K562 (cell line): Measurements from ENCODE around the gene ARL16. TPM values are rescaled to one million over a fixed set of nuclear protein-coding genes. Genes with fewer than 3 reads are reported as not detected.

Source experiments
- CREM ChIP-seq: IDR thresholded peaks from 2 replicates; pipeline ENCODE4 v1.6.1; 2014; ENCODE audit warnings: antibody characterized with exemption, low read depth
- FOSL1 ChIP-seq: fragments of 200-800 bp; sonication (Bioruptor generic); conservative IDR thresholded peaks from 2 replicates; pipeline ENCODE4 v1.6.1; 2016; ENCODE audit warnings: missing genetic modification characterization, missing compliant biosample characterization
- HLTF ChIP-seq: fragments of 450-650 bp; IDR thresholded peaks from 2 replicates; pipeline ENCODE4 v1.6.1; 2016
- MAFK ChIP-seq: IDR thresholded peaks from 2 replicates; pipeline ENCODE4 v1.6.1; 2011; ENCODE audit warnings: low read length, improper control_type of control experiment
- MAZ ChIP-seq, 2 experiments: fragments of 450-650 bp in 1 of 2; sonication (generic) in 1 of 2; formaldehyde crosslinking; IDR thresholded peaks in 1 of 2; conservative IDR thresholded peaks in 1 of 2; 2 replicates each; pipeline versions ENCODE4 v1.4.0 to v1.5.0; 2020; ENCODE audit warnings: mild to moderate bottlenecking in 1 of 2, missing genetic modification reagents in 1 of 2
- NR2C1 ChIP-seq, 2 experiments: fragments of 450-650 bp; IDR thresholded peaks; 2 replicates each; pipeline ENCODE4 v1.6.1; 2017; ENCODE audit warnings: mild to moderate bottlenecking in 2 of 2, antibody characterized with exemption in 1 of 2, inconsistent platforms in 1 of 2, missing compliant biosample characterization in 1 of 2, missing genetic modification characterization in 1 of 2
- PML ChIP-seq: IDR thresholded peaks from 2 replicates; pipeline ENCODE4 v1.6.1; 2012; ENCODE audit warnings: low read length, inconsistent platforms
- POLR2H ChIP-seq: IDR thresholded peaks from 2 replicates; pipeline ENCODE4 v1.6.1; 2016; ENCODE audit warnings: missing genetic modification characterization, low read depth, mild to moderate bottlenecking, control low read depth, missing compliant biosample characterization, moderate library complexity
- SIN3A ChIP-seq, 2 experiments: fragments of 150-350 bp in 1 of 2; IDR thresholded peaks; 2 replicates each; pipeline ENCODE4 v1.6.1; 2011 to 2016; ENCODE audit warnings: borderline replicate concordance in 2 of 2, low read depth in 2 of 2, low read length in 2 of 2, mild to moderate bottlenecking in 2 of 2, moderate library complexity in 2 of 2; ENCODE audit not compliant: control insufficient read depth in 1 of 2
- ZNF23 ChIP-seq: fragments of 250-450 bp; sonication (Bioruptor Pico); IDR thresholded peaks from 2 replicates; pipeline ENCODE4 v1.4.0; 2020; ENCODE audit warnings: mild to moderate bottlenecking
- polyA plus RNA-seq, 8 experiments: library from polyadenylated mRNA; depleted of rRNA in 4 of 8; stranded (reverse) in 5 of 8; unstranded in 3 of 8; fragments of >200 nt; fragmentation: Nextera tagmentation in 2 of 8; fragmentation: Illumina TruSeq in 1 of 8; extraction: Ambion mirVana in 2 of 8; extraction: Trizol in 1 of 8; gene quantifications; 2 replicates each; pipeline versions ENCODE4 v1.2.1 to v1.2.3, GENCODE V29; 2011 to 2014; ENCODE audit warnings: inconsistent platforms in 1 of 8, missing spikeins in 1 of 8
- total RNA-seq, 7 experiments: library from RNA; depleted of rRNA in 6 of 7; stranded (reverse); fragments of >200 nt in 6 of 7; fragmentation: Illumina TruSeq in 2 of 7; extraction: Trizol in 2 of 7; gene quantifications; 2 replicates each; pipeline versions ENCODE4 v1.2.1 to v1.2.3, GENCODE V29; 2011 to 2021; ENCODE audit warnings: low replicate concordance in 1 of 7
- TF ChIP-seq, protein P1 (sequence below): fragments of 200-800 bp; sonication (Bioruptor generic); IDR thresholded peaks from 2 replicates; pipeline ENCODE4 v1.6.1; 2017; ENCODE audit warnings: missing genetic modification characterization, missing compliant biosample characterization
- TF ChIP-seq, protein P2 (sequence below): fragments of 450-650 bp; formaldehyde crosslinking; IDR thresholded peaks from 2 replicates; pipeline ENCODE4 v1.4.0; 2022; ENCODE audit warnings: missing genetic modification characterization
- TF ChIP-seq, protein P3 (sequence below): IDR thresholded peaks from 2 replicates; pipeline ENCODE4 v1.6.1; 2012; ENCODE audit warnings: low read depth, low read length, improper control_type of control experiment, borderline replicate concordance

Gene ARL16
- total and polyA plus RNA-seq, 9 of the 15 experiments (the other 6 are each of a cell fraction or from before 2014, with no cell fraction given) = 5.4 to 32.4 (median 22.6) TPM

DNA sequence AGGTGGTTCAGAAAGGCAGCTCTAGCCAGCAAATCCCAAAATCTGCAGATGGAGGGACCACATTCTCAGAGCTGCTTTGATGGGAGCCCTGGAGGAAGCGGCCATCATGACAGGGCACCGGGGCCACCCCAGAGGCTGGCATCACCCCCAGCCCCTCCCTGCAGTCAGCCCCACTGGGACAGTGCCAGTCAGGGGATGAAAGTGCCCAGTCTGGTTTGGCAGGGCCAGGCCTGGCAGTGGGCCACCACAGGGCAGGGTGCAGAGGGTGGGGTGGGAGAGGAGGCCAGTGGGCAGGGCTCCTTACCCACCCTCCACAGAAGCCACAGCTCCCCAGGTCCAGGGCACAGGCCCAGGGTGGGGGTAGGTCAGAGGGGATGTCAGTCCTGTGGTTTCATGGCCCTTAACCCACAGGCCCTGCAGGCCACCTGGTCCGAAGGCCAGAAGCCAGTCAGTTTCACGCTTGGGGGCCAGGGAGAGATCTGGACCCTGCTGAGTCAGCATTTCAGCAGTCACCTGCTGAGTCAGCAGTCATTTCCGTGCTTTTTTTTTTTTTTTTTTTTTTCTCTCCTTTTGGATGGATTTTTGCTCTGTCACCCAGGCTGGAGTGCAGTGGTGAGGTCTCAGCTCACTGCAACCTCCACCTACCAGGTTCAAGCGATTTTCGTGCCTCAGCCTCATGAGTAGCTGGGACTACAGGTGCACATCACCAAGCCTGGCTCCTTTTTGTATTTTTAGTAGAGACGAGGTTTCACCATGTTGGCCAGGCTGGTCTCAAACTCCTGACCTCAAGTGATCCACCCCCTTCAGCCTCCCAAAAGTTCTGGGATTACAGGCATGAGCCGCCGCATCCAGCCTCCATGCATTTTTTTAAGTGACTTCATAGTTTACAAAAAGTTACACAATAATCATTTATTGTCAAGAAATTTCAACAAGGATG, 38.9 kb upstream of the ARL16 start (continued):
- no peak for TF ChIP-seq NR2C1 (IDR thresholded peaks at IDR 0.05)
- no peak for TF ChIP-seq NR2C1 (tag; IDR thresholded peaks at IDR 0.05)
- TF ChIP-seq, protein P1, sequence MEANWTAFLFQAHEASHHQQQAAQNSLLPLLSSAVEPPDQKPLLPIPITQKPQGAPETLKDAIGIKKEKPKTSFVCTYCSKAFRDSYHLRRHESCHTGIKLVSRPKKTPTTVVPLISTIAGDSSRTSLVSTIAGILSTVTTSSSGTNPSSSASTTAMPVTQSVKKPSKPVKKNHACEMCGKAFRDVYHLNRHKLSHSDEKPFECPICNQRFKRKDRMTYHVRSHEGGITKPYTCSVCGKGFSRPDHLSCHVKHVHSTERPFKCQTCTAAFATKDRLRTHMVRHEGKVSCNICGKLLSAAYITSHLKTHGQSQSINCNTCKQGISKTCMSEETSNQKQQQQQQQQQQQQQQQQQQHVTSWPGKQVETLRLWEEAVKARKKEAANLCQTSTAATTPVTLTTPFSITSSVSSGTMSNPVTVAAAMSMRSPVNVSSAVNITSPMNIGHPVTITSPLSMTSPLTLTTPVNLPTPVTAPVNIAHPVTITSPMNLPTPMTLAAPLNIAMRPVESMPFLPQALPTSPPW (CRISPR knock-in tag) = no peak; the same call in 1 of the 2 replicates
- TF ChIP-seq, protein P2, sequence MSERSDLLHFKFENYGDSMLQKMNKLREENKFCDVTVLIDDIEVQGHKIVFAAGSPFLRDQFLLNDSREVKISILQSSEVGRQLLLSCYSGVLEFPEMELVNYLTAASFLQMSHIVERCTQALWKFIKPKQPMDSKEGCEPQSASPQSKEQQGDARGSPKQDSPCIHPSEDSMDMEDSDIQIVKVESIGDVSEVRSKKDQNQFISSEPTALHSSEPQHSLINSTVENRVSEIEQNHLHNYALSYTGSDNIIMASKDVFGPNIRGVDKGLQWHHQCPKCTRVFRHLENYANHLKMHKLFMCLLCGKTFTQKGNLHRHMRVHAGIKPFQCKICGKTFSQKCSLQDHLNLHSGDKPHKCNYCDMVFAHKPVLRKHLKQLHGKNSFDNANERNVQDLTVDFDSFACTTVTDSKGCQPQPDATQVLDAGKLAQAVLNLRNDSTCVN = no peak
- no peak for TF ChIP-seq PML
- 0 out of 4 replicates have a peak, but pooled peaks of 1 of the 2 experiments have one; percentile 27 for TF ChIP-seq MAZ (CRISPR knock-in tag; conservative IDR thresholded peaks at IDR 0.05 in 1 of 2, IDR thresholded peaks at IDR 0.05 in 1 of 2)
- TF ChIP-seq CREM = no peak
- no peak for TF ChIP-seq POLR2H (tag)
- TF ChIP-seq FOSL1 (tag) = peak; percentile 70
- TF ChIP-seq, protein P3, sequence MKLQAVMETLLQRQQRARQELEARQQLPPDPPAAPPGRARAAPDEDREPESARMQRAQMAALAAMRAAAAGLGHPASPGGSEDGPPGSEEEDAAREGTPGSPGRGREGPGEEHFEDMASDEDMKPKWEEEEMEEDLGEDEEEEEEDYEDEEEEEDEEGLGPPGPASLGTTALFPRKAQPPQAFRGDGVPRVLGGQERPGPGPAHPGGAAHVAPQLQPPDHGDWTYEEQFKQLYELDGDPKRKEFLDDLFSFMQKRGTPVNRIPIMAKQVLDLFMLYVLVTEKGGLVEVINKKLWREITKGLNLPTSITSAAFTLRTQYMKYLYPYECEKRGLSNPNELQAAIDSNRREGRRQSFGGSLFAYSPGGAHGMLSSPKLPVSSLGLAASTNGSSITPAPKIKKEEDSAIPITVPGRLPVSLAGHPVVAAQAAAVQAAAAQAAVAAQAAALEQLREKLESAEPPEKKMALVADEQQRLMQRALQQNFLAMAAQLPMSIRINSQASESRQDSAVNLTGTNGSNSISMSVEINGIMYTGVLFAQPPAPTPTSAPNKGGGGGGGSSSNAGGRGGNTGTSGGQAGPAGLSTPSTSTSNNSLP = no peak
- no peak for TF ChIP-seq ZNF23 (CRISPR knock-in tag)
- no peak for TF ChIP-seq SIN3A (IDR thresholded peaks at IDR 0.05; ENCODE audit: borderline replicate concordance in 2 of 2, control insufficient read depth in 1 of 2, low read depth in 2 of 2, low read length in 2 of 2)
- TF ChIP-seq MAFK = peak; percentile 100
- TF ChIP-seq HLTF = no peak
- TF ChIP-seq, all 486 proteins: peak for 58
